Calu3 (cell line): ENCODE results near the gene EXOC6B. TPM values are rescaled to one million over a fixed set of nuclear protein-coding genes. Genes with fewer than 3 reads are reported as not detected.

ENCODE experiments used
- BruUV-seq: library from RNA; stranded (reverse); fragments of 400-500 nt; replicated peaks from 2 replicates; lab custom pipeline; 2021; lab: Mats Ljungman, UMichigan
- CTCF ChIA-PET: fragments of 300-600 bp; sonication (Branson Sonifier 250); formaldehyde crosslinking; loops from one replicate; lab custom pipeline; 2022; ENCODE audit warnings: antibody characterized with exemption; lab: Charles Lee
- DNase-seq: peaks from one replicate; pipeline ENCODE4 v3.0.0; 2022
- H3K27ac Mint-ChIP-seq: one replicate; pipeline ENCODE4 v1.8.0; 2022; ENCODE audit warnings: mixed read lengths; ENCODE audit not compliant: unreplicated experiment
- H3K27me3 Mint-ChIP-seq: one replicate; pipeline ENCODE4 v1.8.0; 2022; ENCODE audit warnings: mixed read lengths; ENCODE audit not compliant: unreplicated experiment
- H3K36me3 Mint-ChIP-seq: one replicate; pipeline ENCODE4 v1.8.0; 2022; ENCODE audit warnings: mild to moderate bottlenecking, moderate library complexity, mixed read lengths; ENCODE audit not compliant: insufficient read depth, unreplicated experiment
- H3K4me1 Mint-ChIP-seq: one replicate; pipeline ENCODE4 v1.8.0; 2022; ENCODE audit warnings: mild to moderate bottlenecking, low read depth, mixed read lengths; ENCODE audit not compliant: unreplicated experiment
- H3K4me3 Mint-ChIP-seq: one replicate; pipeline ENCODE4 v1.8.0; 2022; ENCODE audit warnings: mild to moderate bottlenecking, low read depth, moderate library complexity, mixed read lengths; ENCODE audit not compliant: unreplicated experiment
- H3K9me3 Mint-ChIP-seq: one replicate; pipeline ENCODE4 v1.8.0; 2022; ENCODE audit warnings: low read depth, mixed read lengths; ENCODE audit not compliant: unreplicated experiment
- CTCF ChIP-seq: fragments of 200-600 bp; IDR thresholded peaks from one replicate; pipeline ENCODE4 v1.8.0; 2022; ENCODE audit warnings: antibody characterized with exemption; ENCODE audit not compliant: unreplicated experiment
- intact Hi-C: fragments of 100-400 bp; cut with micrococcal nuclease; formaldehyde crosslinking; loops from one replicate; pipeline ENCODE4 v1.10.0; 2022; ENCODE audit not compliant: unreplicated experiment
- total RNA-seq: library from RNA; stranded (reverse); gene quantifications from 2 replicates; pipeline ENCODE4 v1.2.3, GENCODE V29; 2022

EXOC6B gene
- total RNA-seq, 1 experiment from 2014 or later = 26.6 TPM

DNA sequence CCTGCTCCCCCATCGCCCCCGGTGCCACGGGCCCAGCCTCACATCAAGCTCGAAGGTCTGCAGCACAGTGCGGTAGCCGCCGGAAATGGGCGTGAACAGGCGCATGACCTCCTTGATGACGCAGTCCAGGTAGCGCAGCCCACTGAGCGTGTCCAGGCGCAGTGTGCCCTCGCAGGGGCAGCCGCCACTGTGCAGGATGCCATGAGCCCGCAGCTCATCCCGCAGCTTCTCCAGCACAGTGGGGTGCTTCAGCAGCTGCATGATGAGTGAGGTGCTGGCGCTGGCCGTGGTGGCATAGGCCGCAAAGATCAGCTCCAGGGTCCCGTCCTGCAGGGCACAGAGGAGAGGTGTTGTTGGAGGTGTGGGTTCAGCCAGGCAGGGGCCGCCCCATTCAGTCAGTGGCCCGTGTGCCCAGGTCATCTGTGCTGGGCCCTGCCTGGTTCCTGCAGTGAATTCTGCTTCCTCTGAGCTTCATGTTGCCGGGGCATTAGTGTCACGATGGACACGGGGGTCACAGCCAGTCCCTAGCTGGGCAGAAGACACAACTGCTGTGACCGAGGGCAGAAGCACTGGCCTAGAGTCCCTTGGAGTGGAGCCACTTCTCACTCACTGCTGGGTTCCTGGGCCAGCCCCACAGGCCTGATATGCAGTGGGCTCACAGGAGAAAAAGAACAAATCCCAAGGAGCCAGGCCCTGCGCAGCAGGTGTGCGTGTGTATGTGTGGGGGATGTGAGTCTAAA is 692.7 kb downstream of the EXOC6B start:
- no peaks in the 10 kb centered on the region for H3K9me3 Mint-ChIP-seq
- intact Hi-C loops = no loop called here
- TF ChIP-seq CTCF = no peak
- BruUV-seq = no TSS peak
- H3K27me3 Mint-ChIP-seq = peaks cover 14% of the 10 kb centered on the region
- H3K4me1 Mint-ChIP-seq = no peaks in the 10 kb centered on the region
- no peak for DNase-seq
- H3K36me3 Mint-ChIP-seq = no peaks in the 10 kb centered on the region
- no peak overlapping the region for H3K4me3 Mint-ChIP-seq
- no peak overlapping the region for H3K27ac Mint-ChIP-seq
- CTCF ChIA-PET = no interaction called here

DNA sequence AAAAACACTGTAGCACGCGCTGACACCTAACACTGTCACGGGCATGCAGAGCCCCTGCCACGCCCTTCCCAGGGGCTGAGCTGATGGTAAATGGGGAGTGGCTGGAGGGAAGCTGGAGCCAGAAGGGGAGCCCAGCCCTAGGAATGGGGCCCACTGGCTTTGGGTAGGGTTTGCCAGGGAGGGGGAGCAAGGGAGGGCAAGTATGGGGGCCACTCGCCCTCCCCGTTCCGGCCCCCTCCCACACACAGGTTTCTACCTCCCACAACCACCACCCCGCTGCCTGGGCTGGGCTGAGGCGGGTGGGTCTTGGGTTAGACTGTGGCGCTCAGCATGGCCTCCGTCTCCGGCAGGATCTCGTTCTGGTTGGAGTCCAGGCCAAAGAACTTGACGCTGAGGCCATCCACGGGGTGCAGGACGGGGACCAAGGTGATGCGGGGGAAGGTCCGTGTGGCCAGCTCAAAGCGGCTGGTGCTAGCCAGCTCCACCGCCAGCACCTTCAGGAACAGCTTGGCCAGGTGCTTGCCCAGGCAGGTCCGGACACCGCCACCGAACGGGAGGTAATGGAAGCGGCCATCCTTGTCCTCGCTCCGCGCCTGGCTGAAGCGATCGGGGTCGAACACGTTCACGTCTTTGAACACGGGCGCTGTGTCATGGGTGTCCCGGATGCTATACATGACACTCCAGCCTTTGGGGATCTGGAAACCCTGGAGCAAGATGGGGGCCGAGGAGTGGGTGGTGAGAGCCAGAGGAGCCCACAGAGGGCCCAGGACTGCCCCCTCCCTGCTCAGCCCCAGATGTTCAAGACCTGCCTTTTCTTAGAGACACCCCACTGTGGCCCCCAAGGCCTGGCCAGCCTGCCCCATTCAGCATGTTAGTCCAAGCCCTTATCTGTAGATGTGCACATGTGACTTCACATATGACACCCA is 693.7 kb downstream of the EXOC6B start:
- Mint-ChIP-seq H3K4me3 (no peak overlapping the region), H3K9me3 (no peaks in the 10 kb centered on the region), H3K27ac (no peak overlapping the region), H3K27me3 (peaks cover 20% of the 10 kb centered on the region), H3K36me3 (no peaks in the 10 kb centered on the region), H3K4me1 (no peaks in the 10 kb centered on the region)
- TF ChIP-seq CTCF = no peak
- no peak for DNase-seq
- BruUV-seq = no TSS peak
- intact Hi-C loops = no loop called here
- CTCF ChIA-PET = interaction anchor here (0.6 kb wide), 1 partner anchor 258 kb away, joined by 3 read pairs; no protein-coding TSS in a partner anchor

GRCh38 chr2:72131371-72131891 is 694.4 kb downstream of the EXOC6B start:
- no peak for DNase-seq
- no peaks in the 10 kb centered on the region for H3K9me3 Mint-ChIP-seq

More at GRCh38 chr2:72131371-72131891, 694.4 kb downstream of the EXOC6B start:
- intact Hi-C loops = no loop called here
- no TSS peak for BruUV-seq
- Mint-ChIP-seq H3K4me1 (no peaks in the 10 kb centered on the region), H3K27ac (no peak overlapping the region), H3K36me3 (no peaks in the 10 kb centered on the region), H3K27me3 (peaks cover 27% of the 10 kb centered on the region), H3K4me3 (no peak overlapping the region)
- TF ChIP-seq CTCF = no peak
- CTCF ChIA-PET = no interaction called here
